Measurements from ENCODE around the gene ZNF275. TPM values are rescaled to one million over a fixed set of nuclear protein-coding genes. Genes with fewer than 3 reads are reported as not detected.

Gene ZNF275
- polyA plus RNA-seq, 4 donors = 1.1 to 9.0 (median 2.3) TPM

GRCh38 chrX:153374426-153374825 lies 40.5 kb downstream of the ZNF275 start:
- Histone ChIP-seq H3K27ac (ENCODE audit: low read depth in 1 of 3, low read length in 2 of 3) (no peak overlapping the region), H3K27me3 (ENCODE audit: control insufficient read depth in 3 of 3, insufficient read depth in 3 of 3, low read length in 3 of 3) (peaks cover 0 to 2% (median 0%) of the 10 kb centered on the region in 3 donors), H3K9me3 (ENCODE audit: control insufficient read depth in 2 of 2, insufficient read depth in 1 of 2, low read depth in 1 of 2, low read length in 1 of 2) (no peaks in the 10 kb centered on the region), H3K36me3 (ENCODE audit: control insufficient read depth in 3 of 3, insufficient read depth in 2 of 3, low read depth in 1 of 3, low read length in 3 of 3) (no peaks in the 10 kb centered on the region), H3K4me1 (ENCODE audit: control insufficient read depth in 3 of 3, insufficient read depth in 2 of 3, low read depth in 1 of 3, low read length in 2 of 3) (no peaks in the 10 kb centered on the region), H3K4me3 (ENCODE audit: low read depth in 1 of 3, low read length in 3 of 3) (no peak overlapping the region)
- 60 to 63% (median 61%) methylated on average over 7 of the region's 7 CpGs for WGBS, 3 donors
- DNase-seq (no peak), FAIRE-seq (no peak)

DNA sequence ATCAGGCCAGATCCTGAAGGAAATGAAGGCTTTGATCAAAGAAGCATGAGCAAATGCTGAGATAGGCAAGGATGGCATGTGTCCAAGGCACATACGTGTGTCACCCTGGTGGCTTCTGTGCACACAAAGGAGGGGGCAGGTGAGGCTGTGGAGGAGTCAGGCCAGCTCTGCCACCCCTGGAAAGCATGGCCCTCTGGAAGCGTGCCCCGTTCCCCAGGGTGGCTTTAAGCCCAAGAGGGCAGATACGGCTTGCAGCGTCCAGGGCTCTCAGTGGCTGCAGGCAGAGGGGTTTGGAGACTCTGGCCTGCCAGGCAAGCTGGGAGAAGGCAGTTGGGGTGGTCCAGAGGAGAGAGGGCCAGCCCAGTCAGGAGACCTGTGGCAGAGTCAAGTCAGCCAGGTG lies 41.6 kb downstream of the ZNF275 start:
- H3K27ac ChIP-seq (ENCODE audit: low read depth in 1 of 3, low read length in 2 of 3) = no peak overlapping the region
- H3K9me3 ChIP-seq (ENCODE audit: control insufficient read depth in 2 of 2, insufficient read depth in 1 of 2, low read depth in 1 of 2, low read length in 1 of 2) = no peaks in the 10 kb centered on the region
- 75 to 86% (median 77%) methylated on average over 5 of the region's 5 CpGs for WGBS, 3 donors
- no peak for FAIRE-seq
- H3K4me1 ChIP-seq (ENCODE audit: control insufficient read depth in 3 of 3, insufficient read depth in 2 of 3, low read depth in 1 of 3, low read length in 2 of 3) = no peaks in the 10 kb centered on the region
- peaks cover 0 to 2% (median 0%) of the 10 kb centered on the region in 3 donors for H3K27me3 ChIP-seq (ENCODE audit: control insufficient read depth in 3 of 3, insufficient read depth in 3 of 3, low read length in 3 of 3)
- no peaks in the 10 kb centered on the region for H3K36me3 ChIP-seq (ENCODE audit: control insufficient read depth in 3 of 3, insufficient read depth in 2 of 3, low read depth in 1 of 3, low read length in 3 of 3)
- H3K4me3 ChIP-seq (ENCODE audit: low read depth in 1 of 3, low read length in 3 of 3) = no peak overlapping the region
- DNase-seq = no peak

GRCh38 chrX:153377727-153378126 lies 43.8 kb downstream of the ZNF275 start:
- FAIRE-seq (no peak), DNase-seq (no peak)
- Histone ChIP-seq H3K27ac (ENCODE audit: low read depth in 1 of 3, low read length in 2 of 3) (no peak overlapping the region), H3K36me3 (ENCODE audit: control insufficient read depth in 3 of 3, insufficient read depth in 2 of 3, low read depth in 1 of 3, low read length in 3 of 3) (no peaks in the 10 kb centered on the region), H3K9me3 (ENCODE audit: control insufficient read depth in 2 of 2, insufficient read depth in 1 of 2, low read depth in 1 of 2, low read length in 1 of 2) (no peaks in the 10 kb centered on the region), H3K4me3 (ENCODE audit: low read depth in 1 of 3, low read length in 3 of 3) (no peak overlapping the region), H3K27me3 (ENCODE audit: control insufficient read depth in 3 of 3, insufficient read depth in 3 of 3, low read length in 3 of 3) (peaks cover 0 to 2% (median 0%) of the 10 kb centered on the region in 3 donors), H3K4me1 (ENCODE audit: control insufficient read depth in 3 of 3, insufficient read depth in 2 of 3, low read depth in 1 of 3, low read length in 2 of 3) (no peaks in the 10 kb centered on the region)
- WGBS, 3 donors = 81 to 94% (median 82%) methylated on average over 3 of the region's 3 CpGs

DNA sequence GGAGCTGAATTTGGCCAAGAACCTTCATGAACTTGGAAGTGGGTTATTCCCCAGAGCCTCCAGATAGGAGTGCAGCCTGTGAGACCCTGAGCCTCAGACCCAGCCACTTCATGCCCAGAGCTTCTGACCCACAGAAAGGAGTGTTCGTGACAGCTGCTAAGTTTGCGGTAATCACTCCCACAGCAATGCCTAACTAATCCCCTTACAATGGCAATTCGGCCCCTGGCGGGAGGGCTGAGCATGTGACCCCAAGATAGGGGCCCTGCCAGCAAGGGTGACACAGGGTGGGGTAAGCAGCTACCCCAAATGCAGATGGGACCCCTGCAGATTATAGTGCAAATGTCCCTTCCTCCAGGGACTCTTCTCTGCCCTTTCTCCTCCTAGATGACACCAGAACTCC lies 44.7 kb downstream of the ZNF275 start:
- H3K4me1 ChIP-seq (ENCODE audit: control insufficient read depth in 3 of 3, insufficient read depth in 2 of 3, low read depth in 1 of 3, low read length in 2 of 3) = no peaks in the 10 kb centered on the region
- no peaks in the 10 kb centered on the region for H3K36me3 ChIP-seq (ENCODE audit: control insufficient read depth in 3 of 3, insufficient read depth in 2 of 3, low read depth in 1 of 3, low read length in 3 of 3)
- no peaks in the 10 kb centered on the region for H3K27me3 ChIP-seq (ENCODE audit: control insufficient read depth in 3 of 3, insufficient read depth in 3 of 3, low read length in 3 of 3)
- 91 to 97% (median 92%) methylated on average over 4 of the region's 4 CpGs for WGBS, 3 donors
- no peaks in the 10 kb centered on the region for H3K9me3 ChIP-seq (ENCODE audit: control insufficient read depth in 2 of 2, insufficient read depth in 1 of 2, low read depth in 1 of 2, low read length in 1 of 2)
- FAIRE-seq (no peak), DNase-seq (no peak)
- H3K4me3 ChIP-seq (ENCODE audit: low read depth in 1 of 3, low read length in 3 of 3) = no peak overlapping the region
- H3K27ac ChIP-seq (ENCODE audit: low read depth in 1 of 3, low read length in 2 of 3) = no peak overlapping the region

DNA sequence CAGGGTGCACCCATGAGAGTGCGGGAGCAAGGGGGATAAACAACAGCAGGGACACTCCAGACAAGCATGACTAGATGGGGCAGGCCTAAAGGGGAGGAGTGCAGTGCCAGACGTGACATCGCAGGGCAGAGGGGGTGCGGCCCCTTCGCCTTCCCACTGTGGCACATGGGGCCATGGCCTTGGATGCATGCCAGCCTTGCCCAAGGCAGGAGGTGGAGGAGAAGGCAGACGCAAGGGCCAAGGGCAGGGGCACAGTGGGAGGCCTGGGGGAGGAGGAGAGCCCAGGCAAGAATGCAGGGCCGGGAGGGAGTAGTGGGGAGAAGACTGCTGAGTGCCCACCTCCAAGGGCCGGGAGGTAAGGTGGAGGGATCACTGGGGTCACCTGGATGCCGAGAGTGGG lies 45.6 kb downstream of the ZNF275 start:
- no peaks in the 10 kb centered on the region for H3K27me3 ChIP-seq (ENCODE audit: control insufficient read depth in 3 of 3, insufficient read depth in 3 of 3, low read length in 3 of 3)
- no peaks in the 10 kb centered on the region for H3K4me1 ChIP-seq (ENCODE audit: control insufficient read depth in 3 of 3, insufficient read depth in 2 of 3, low read depth in 1 of 3, low read length in 2 of 3)
- H3K36me3 ChIP-seq (ENCODE audit: control insufficient read depth in 3 of 3, insufficient read depth in 2 of 3, low read depth in 1 of 3, low read length in 3 of 3) = no peaks in the 10 kb centered on the region
- no peak overlapping the region for H3K4me3 ChIP-seq (ENCODE audit: low read depth in 1 of 3, low read length in 3 of 3)
- no peak for DNase-seq
- no peak for FAIRE-seq
- H3K27ac ChIP-seq (ENCODE audit: low read depth in 1 of 3, low read length in 2 of 3) = no peak overlapping the region
- 69 to 86% (median 79%) methylated on average over 8 to 9 of the region's 9 CpGs for WGBS, 3 donors
- H3K9me3 ChIP-seq (ENCODE audit: control insufficient read depth in 2 of 2, insufficient read depth in 1 of 2, low read depth in 1 of 2, low read length in 1 of 2) = no peaks in the 10 kb centered on the region

- Histone ChIP-seq H3K27me3 (ENCODE audit: control insufficient read depth in 3 of 3, insufficient read depth in 3 of 3, low read length in 3 of 3) (no peaks in the 10 kb centered on the region), H3K36me3 (ENCODE audit: control insufficient read depth in 3 of 3, insufficient read depth in 2 of 3, low read depth in 1 of 3, low read length in 3 of 3) (no peaks in the 10 kb centered on the region), H3K4me1 (ENCODE audit: control insufficient read depth in 3 of 3, insufficient read depth in 2 of 3, low read depth in 1 of 3, low read length in 2 of 3) (no peaks in the 10 kb centered on the region), H3K4me3 (ENCODE audit: low read depth in 1 of 3, low read length in 3 of 3) (no peak overlapping the region), H3K27ac (ENCODE audit: low read depth in 1 of 3, low read length in 2 of 3) (no peak overlapping the region), H3K9me3 (ENCODE audit: control insufficient read depth in 2 of 2, insufficient read depth in 1 of 2, low read depth in 1 of 2, low read length in 1 of 2) (no peaks in the 10 kb centered on the region)
- DNase-seq (no peak), FAIRE-seq (no peak)
- WGBS, 3 donors = 56 to 77% (median 66%) methylated on average over 12 to 13 of the region's 13 CpGs
Measured at GRCh38 chrX:153379971-153380581, 46.1 kb downstream of the ZNF275 start.

GRCh38 chrX:153380691-153381090 lies 46.7 kb downstream of the ZNF275 start:
- H3K4me1 ChIP-seq (ENCODE audit: control insufficient read depth in 3 of 3, insufficient read depth in 2 of 3, low read depth in 1 of 3, low read length in 2 of 3) = no peaks in the 10 kb centered on the region
- H3K27ac ChIP-seq (ENCODE audit: low read depth in 1 of 3, low read length in 2 of 3) = no peak overlapping the region
- 77 to 86% (median 82%) methylated on average over 8 to 9 of the region's 9 CpGs for WGBS, 3 donors
- H3K36me3 ChIP-seq (ENCODE audit: control insufficient read depth in 3 of 3, insufficient read depth in 2 of 3, low read depth in 1 of 3, low read length in 3 of 3) = no peaks in the 10 kb centered on the region
- FAIRE-seq (no peak), DNase-seq (no peak)
- H3K9me3 ChIP-seq (ENCODE audit: control insufficient read depth in 2 of 2, insufficient read depth in 1 of 2, low read depth in 1 of 2, low read length in 1 of 2) = no peaks in the 10 kb centered on the region
- H3K4me3 ChIP-seq (ENCODE audit: low read depth in 1 of 3, low read length in 3 of 3) = no peak overlapping the region
- no peaks in the 10 kb centered on the region for H3K27me3 ChIP-seq (ENCODE audit: control insufficient read depth in 3 of 3, insufficient read depth in 3 of 3, low read length in 3 of 3)

GRCh38 chrX:153381684-153382532 lies 48.0 kb downstream of the ZNF275 start:
- peak in 1 of 2 donors; percentile 45 for DNase-seq
- FAIRE-seq = no peak
- Histone ChIP-seq H3K27ac (ENCODE audit: low read depth in 1 of 3, low read length in 2 of 3) (peak overlapping the region in 2 of 3 donors; percentile 22 to 43), H3K4me3 (ENCODE audit: low read depth in 1 of 3, low read length in 3 of 3) (no peak overlapping the region), H3K9me3 (ENCODE audit: control insufficient read depth in 2 of 2, insufficient read depth in 1 of 2, low read depth in 1 of 2, low read length in 1 of 2) (no peaks in the 10 kb centered on the region), H3K27me3 (ENCODE audit: control insufficient read depth in 3 of 3, insufficient read depth in 3 of 3, low read length in 3 of 3) (no peaks in the 10 kb centered on the region), H3K36me3 (ENCODE audit: control insufficient read depth in 3 of 3, insufficient read depth in 2 of 3, low read depth in 1 of 3, low read length in 3 of 3) (no peaks in the 10 kb centered on the region), H3K4me1 (ENCODE audit: control insufficient read depth in 3 of 3, insufficient read depth in 2 of 3, low read depth in 1 of 3, low read length in 2 of 3) (no peaks in the 10 kb centered on the region)
- WGBS, 3 donors = 37 to 49% (median 37%) methylated on average over 12 of the region's 12 CpGs
